Fibroblast of lung (primary cell): Measurements from ENCODE around the gene CDC25A. TPM values are rescaled to one million over a fixed set of nuclear protein-coding genes. Genes with fewer than 3 reads are reported as not detected.
"Not testable (repeated sequence)": the region's sequence is repeated elsewhere in the genome, so short reads cannot be mapped to it uniquely, and the experiment has no call there.

Experiments
- DNase-seq, 2 donors: peaks; one replicate each; pipeline versions ENCODE4 v3.0.0 to v3.0.0-alpha.2; 2010; ENCODE audit warnings: low read depth in 2 of 2
- H2AFZ ChIP-seq: 2 replicates; pipeline ENCODE4 v1.5.1; 2012; ENCODE audit warnings: low read length, control low read depth, inconsistent platforms
- H3K27ac ChIP-seq: 2 replicates; pipeline ENCODE4 v1.5.1; 2011; ENCODE audit warnings: low read length, control low read depth; ENCODE audit not compliant: insufficient read depth
- H3K27me3 ChIP-seq: 2 replicates; pipeline ENCODE4 v1.5.1; 2011; ENCODE audit warnings: mild to moderate bottlenecking, low read length; ENCODE audit not compliant: control insufficient read depth, insufficient read depth
- H3K36me3 ChIP-seq: 2 replicates; pipeline ENCODE4 v1.5.1; 2011; ENCODE audit warnings: low read length; ENCODE audit not compliant: control insufficient read depth, insufficient read depth
- H3K4me1 ChIP-seq: 2 replicates; pipeline ENCODE4 v1.5.1; 2011; ENCODE audit warnings: low read length; ENCODE audit not compliant: control insufficient read depth, insufficient read depth; ENCODE audit errors: extremely low read depth
- H3K4me2 ChIP-seq: 2 replicates; pipeline ENCODE4 v1.5.1; 2011; ENCODE audit warnings: low read length, control low read depth; ENCODE audit not compliant: insufficient read depth; ENCODE audit errors: extremely low read depth
- H3K4me3 ChIP-seq, 4 experiments: fragments of 200-600 bp in 1 of 4; sonication (generic) in 1 of 4; replicated peaks in 1 of 4; 2 replicates each; pipeline ENCODE4 v1.5.1; 2011 to 2016; ENCODE audit warnings: low read length in 4 of 4, low read depth in 3 of 4, mild to moderate bottlenecking in 3 of 4, control low read depth in 2 of 4, inconsistent platforms in 1 of 4, mixed read lengths in 1 of 4; ENCODE audit not compliant: insufficient read depth in 1 of 4; ENCODE audit errors: control extremely low read depth in 1 of 4
- H3K79me2 ChIP-seq: 2 replicates; pipeline ENCODE4 v1.5.1; 2012; ENCODE audit warnings: mild to moderate bottlenecking, low read length, inconsistent platforms; ENCODE audit not compliant: control insufficient read depth, insufficient read depth
- H3K9ac ChIP-seq: 2 replicates; pipeline ENCODE4 v1.5.1; 2011; ENCODE audit warnings: mild to moderate bottlenecking, low read length, control low read depth; ENCODE audit not compliant: insufficient read depth
- H3K9me3 ChIP-seq: 2 replicates; pipeline ENCODE4 v1.5.1; 2012; ENCODE audit warnings: low read depth, low read length; ENCODE audit not compliant: control insufficient read depth, insufficient read depth
- H4K20me1 ChIP-seq: 2 replicates; pipeline ENCODE4 v1.5.1; 2011; ENCODE audit warnings: low read length; ENCODE audit not compliant: control insufficient read depth, insufficient read depth; ENCODE audit errors: extremely low read depth
- EZH2 ChIP-seq: IDR thresholded peaks from 2 replicates; pipeline ENCODE4 v1.5.1; 2012; ENCODE audit warnings: low read length, control low read depth, mild to moderate bottlenecking; ENCODE audit errors: missing control alignments
- polyA plus RNA-seq, 2 donors: library from polyadenylated mRNA; depleted of rRNA in 1 of 2; stranded (reverse) in 1 of 2; unstranded in 1 of 2; fragments of >200 nt; gene quantifications; 2 replicates each; pipeline ENCODE4 v1.2.1, GENCODE V29; 2011 to 2012; ENCODE audit warnings: missing spikeins in 1 of 2
- total RNA-seq: library from RNA; depleted of rRNA; stranded (reverse); fragments of >200 nt; gene quantifications from 2 replicates; pipeline ENCODE4 v1.2.1, GENCODE V29; 2014
- TF ChIP-seq, protein P1 (sequence below), 2 donors: IDR thresholded peaks in 1 of 2; conservative IDR thresholded peaks in 1 of 2; 1 replicate in 1 of 2; 2 replicates in 1 of 2; pipeline ENCODE4 v1.5.1; 2011 to 2012; ENCODE audit warnings: low read length in 2 of 2, control low read depth in 1 of 2, inconsistent platforms in 1 of 2, low read depth in 1 of 2, mild to moderate bottlenecking in 1 of 2

CDC25A gene
- total and polyA plus RNA-seq, 2 donors (not counting 1 experiment from before 2014, with no cell fraction given), result 1.3 to 3.1 TPM

DNA sequence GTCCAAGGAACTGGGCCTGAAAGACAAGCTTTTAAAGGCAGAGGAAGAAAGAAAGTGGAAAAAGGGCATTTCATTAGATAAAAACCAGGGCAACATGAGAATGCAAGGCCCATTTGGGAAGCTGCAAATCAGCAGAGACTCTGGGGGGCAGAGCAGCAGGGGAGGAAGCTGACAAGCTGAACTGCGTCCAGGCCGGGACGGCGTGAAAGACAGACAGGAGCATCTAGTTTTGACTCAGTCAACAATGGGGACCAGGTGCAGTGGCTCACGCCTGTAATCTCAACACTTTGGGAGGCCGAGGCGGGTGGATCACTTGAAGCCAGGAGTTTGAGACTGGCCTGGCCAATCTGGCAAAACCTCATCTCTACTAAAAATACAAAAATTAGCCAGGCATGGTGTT is 69.9 kb downstream of the CDC25A start:
- Histone ChIP-seq H3K4me1 (no peaks in the 10 kb centered on the region), H3K79me2 (no peaks in the 10 kb centered on the region), H3K4me3 (no peak overlapping the region), H3K4me2 (no peak overlapping the region), H3K27ac (no peak overlapping the region), H4K20me1 (no peaks in the 10 kb centered on the region), H3K36me3 (no peaks in the 10 kb centered on the region), H3K9ac (no peak overlapping the region), H3K9me3 (no peaks in the 10 kb centered on the region), H3K27me3 (no peaks in the 10 kb centered on the region), H2AFZ (no peak overlapping the region)
- no peak for TF ChIP-seq EZH2
- TF ChIP-seq, protein P1, sequence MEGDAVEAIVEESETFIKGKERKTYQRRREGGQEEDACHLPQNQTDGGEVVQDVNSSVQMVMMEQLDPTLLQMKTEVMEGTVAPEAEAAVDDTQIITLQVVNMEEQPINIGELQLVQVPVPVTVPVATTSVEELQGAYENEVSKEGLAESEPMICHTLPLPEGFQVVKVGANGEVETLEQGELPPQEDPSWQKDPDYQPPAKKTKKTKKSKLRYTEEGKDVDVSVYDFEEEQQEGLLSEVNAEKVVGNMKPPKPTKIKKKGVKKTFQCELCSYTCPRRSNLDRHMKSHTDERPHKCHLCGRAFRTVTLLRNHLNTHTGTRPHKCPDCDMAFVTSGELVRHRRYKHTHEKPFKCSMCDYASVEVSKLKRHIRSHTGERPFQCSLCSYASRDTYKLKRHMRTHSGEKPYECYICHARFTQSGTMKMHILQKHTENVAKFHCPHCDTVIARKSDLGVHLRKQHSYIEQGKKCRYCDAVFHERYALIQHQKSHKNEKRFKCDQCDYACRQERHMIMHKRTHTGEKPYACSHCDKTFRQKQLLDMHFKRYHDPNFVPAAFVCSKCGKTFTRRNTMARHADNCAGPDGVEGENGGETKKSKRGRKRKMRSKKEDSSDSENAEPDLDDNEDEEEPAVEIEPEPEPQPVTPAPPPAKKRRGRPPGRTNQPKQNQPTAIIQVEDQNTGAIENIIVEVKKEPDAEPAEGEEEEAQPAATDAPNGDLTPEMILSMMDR (conservative IDR thresholded peaks at IDR 0.05 in 1 of 2, IDR thresholded peaks at IDR 0.05 in 1 of 2; ENCODE audit: low read depth in 1 of 2, low read length in 2 of 2), result no peak
- no peak for DNase-seq

DNA sequence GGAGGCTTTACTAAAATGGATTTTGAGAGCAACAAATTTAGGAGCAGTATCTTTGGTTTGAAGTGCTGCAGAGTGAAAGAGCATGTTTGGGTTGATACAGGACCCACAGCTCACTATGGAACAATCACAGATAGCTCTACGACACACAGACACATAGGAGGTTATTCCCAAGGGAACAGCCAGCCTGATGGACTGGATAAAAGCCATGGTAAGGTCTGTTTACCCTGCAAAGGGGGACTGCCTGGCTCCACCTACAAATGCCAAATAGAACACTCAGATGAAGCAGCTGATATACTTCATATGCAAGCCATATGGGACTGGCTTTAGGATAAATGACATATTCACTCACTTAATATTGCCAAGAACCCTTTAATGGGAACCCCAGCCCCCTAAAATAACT is 75.4 kb downstream of the CDC25A start:
- H4K20me1 ChIP-seq, result no peaks in the 10 kb centered on the region
- H2AFZ ChIP-seq, result peak overlapping the region; percentile 29
- H3K79me2 ChIP-seq, result no peaks in the 10 kb centered on the region
- H3K4me3 ChIP-seq, result no peak overlapping the region
- no peak overlapping the region for H3K9ac ChIP-seq
- DNase-seq, result no peak
- H3K9me3 ChIP-seq, result no peaks in the 10 kb centered on the region
- no peaks in the 10 kb centered on the region for H3K36me3 ChIP-seq
- H3K27ac ChIP-seq, result no peak overlapping the region
- peak overlapping the region; percentile 32 for H3K4me2 ChIP-seq
- no peaks in the 10 kb centered on the region for H3K27me3 ChIP-seq
- peaks cover 3% of the 10 kb centered on the region for H3K4me1 ChIP-seq
- TF ChIP-seq, protein P1 (conservative IDR thresholded peaks at IDR 0.05 in 1 of 2, IDR thresholded peaks at IDR 0.05 in 1 of 2; ENCODE audit: low read depth in 1 of 2, low read length in 2 of 2), result no peak
- TF ChIP-seq EZH2, result no peak

DNA sequence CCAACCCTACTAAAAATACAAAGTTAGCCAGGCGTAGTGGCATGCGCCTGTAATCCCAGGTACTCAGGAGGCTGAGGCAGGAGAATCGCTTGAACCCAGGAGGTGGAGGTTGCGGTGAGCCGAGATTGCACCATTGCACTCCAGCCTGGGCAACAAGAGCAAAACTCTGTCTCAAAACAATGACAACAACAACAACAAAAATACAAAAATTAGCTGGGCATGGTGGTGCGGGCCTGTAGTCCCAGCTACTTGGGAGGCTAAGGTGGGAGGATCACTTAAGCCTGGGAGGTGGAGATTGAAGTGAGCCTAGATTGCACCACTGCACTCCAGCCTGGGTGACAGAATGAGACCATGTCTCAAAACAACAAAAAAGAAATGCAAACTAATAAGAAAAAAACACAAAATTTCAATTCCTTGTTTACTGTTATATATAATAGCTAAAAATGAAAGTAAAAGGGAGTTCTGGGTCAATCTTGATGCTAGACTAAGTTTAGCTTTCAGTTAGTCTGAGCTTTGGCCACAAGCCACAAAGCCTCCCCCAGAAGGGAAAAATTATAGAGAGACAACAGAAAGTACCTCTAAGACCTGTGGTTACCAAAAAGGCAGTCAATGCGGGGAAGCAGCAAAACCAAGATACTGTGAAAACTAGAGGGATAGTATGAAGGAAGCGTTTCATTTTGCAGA is 76.0 kb downstream of the CDC25A start:
- H2AFZ ChIP-seq, result peak overlapping the region; percentile 29
- not testable (repeated sequence) for H3K79me2 ChIP-seq, H3K27ac ChIP-seq, H3K9me3 ChIP-seq, H3K4me1 ChIP-seq, H3K27me3 ChIP-seq, H4K20me1 ChIP-seq, DNase-seq, H3K36me3 ChIP-seq, H3K9ac ChIP-seq, H3K4me3 ChIP-seq
- H3K4me2 ChIP-seq, result peak overlapping the region; percentile 32
